ENCODE measurements around the gene DCLK3. TPM values are rescaled to one million over a fixed set of nuclear protein-coding genes. Genes with fewer than 3 reads are reported as not detected.

DCLK3 gene
- polyA plus RNA-seq, 1 donor: 4.5 TPM

- no peak for DNase-seq
These were observed 98.2 kb downstream of the DCLK3 start for GRCh38 chr3:36666166-36666565.

GRCh38 chr3:36663666-36664291 is 100.6 kb downstream of the DCLK3 start:
- DNase-seq: no peak

- DNase-seq: no peak
These were observed 101.7 kb downstream of the DCLK3 start for GRCh38 chr3:36662626-36663025.

Other genes starting within 250 kb of the DCLK3 start
- gene TRANK1, start 180.5 kb upstream of the DCLK3 start, polyA plus RNA-seq (ENCODE audit: insufficient read length): 5.0 TPM
- gene EPM2AIP1, start 228.6 kb upstream of the DCLK3 start, polyA plus RNA-seq (ENCODE audit: insufficient read length): 25.6 TPM
- gene MLH1, start 229.0 kb upstream of the DCLK3 start, polyA plus RNA-seq (ENCODE audit: insufficient read length): 43.0 TPM